ENCODE measurements around the gene CCDC30.

DNA sequence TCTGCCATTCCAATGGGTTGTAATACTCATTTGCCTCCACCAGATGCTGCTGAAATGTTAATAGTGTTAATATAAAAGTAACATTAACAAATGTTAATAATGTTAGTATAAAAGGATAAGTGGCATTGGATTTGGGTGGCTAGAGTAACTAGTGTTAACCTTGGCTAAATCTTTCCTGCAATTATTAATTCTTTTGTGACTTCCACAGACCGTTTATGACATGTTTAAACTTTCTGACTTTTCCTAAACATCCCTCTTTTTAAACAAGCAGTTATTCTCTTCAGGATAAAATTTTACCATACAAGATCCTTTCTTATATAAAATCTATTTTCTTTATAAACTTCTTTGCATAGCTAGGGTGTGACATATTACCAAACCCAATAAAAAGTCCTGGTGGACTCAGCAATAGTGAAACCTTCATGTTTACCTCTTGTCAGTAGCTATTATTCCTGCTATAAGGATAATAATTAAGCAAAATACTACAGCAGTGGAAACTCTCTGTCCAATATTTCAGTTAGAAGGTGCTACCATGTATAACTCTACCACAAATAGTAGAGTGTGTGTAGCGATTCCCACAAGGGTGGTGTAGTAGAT lies 41.5 kb downstream of the CCDC30 start:
- TF ChIP-seq RAD21 (IDR thresholded peaks at IDR 0.05; ENCODE audit: low read depth) (no peak), YY1 (IDR thresholded peaks at IDR 0.05; ENCODE audit: low read depth) (no peak), EP300 (IDR thresholded peaks at IDR 0.05; ENCODE audit: borderline replicate concordance) (no peak), TAF1 (IDR thresholded peaks at IDR 0.05; ENCODE audit: low read depth) (no peak), CEBPB (IDR thresholded peaks at IDR 0.05) (no peak)

All from Ishikawa (cell line).